Upper lobe of right lung (tissue), 1 donor: ENCODE results near the gene E2F8. TPM values are rescaled to one million over a fixed set of nuclear protein-coding genes. Genes with fewer than 3 reads are reported as not detected.
"Not testable (repeated sequence)": the region's sequence is repeated elsewhere in the genome, so short reads cannot be mapped to it uniquely, and the experiment has no call there.

Source experiments
- ATAC-seq: fragments of 200-7000 bp; cut with Tn5 transposase; one replicate; pipeline ENCODE4 v1.9.1; 2020; ENCODE audit warnings: mild to moderate bottlenecking, moderate library complexity
- DNase-seq: peaks from one replicate; pipeline ENCODE4 v3.0.0-alpha.2; 2020
- H3K27ac ChIP-seq: fragments of 200-600 bp; one replicate; pipeline ENCODE4 v1.8.0; 2022
- H3K27me3 ChIP-seq: fragments of 200-600 bp; one replicate; pipeline ENCODE4 v1.8.0; 2022; ENCODE audit warnings: mild to moderate bottlenecking
- H3K36me3 ChIP-seq: fragments of 200-600 bp; one replicate; pipeline ENCODE4 v1.8.0; 2022
- H3K4me1 ChIP-seq: fragments of 200-600 bp; one replicate; pipeline ENCODE4 v1.8.0; 2022
- H3K4me3 ChIP-seq: fragments of 200-600 bp; one replicate; pipeline ENCODE4 v1.8.0; 2022; ENCODE audit warnings: mild to moderate bottlenecking
- H3K9me3 ChIP-seq: fragments of 200-600 bp; one replicate; pipeline ENCODE4 v1.8.0; 2022
- CTCF ChIP-seq: fragments of 200-600 bp; IDR thresholded peaks from one replicate; pipeline ENCODE4 v1.8.0; 2022; ENCODE audit warnings: antibody characterized with exemption
- intact Hi-C: fragments of 100-400 bp; cut with DNase I; formaldehyde crosslinking; loops from one replicate; pipeline ENCODE4 v1.11.0; 2022
- total RNA-seq: library from RNA; stranded (reverse); fragmentation: NEBNext Ultra II Directional; extraction: Animal tissue kit (Norgen Biotek cat#: 25700); gene quantifications from one replicate; pipeline ENCODE4 v1.2.1, GENCODE V29; 2021
- donor health status: DM: no; HTN: yes; CAD: no; lungs with severe emphysema.

The E2F8 gene
- total RNA-seq, 1 donor from 2014 or later: 0.38 TPM

GRCh38 chr11:19259487-19260345 is 19.0 kb upstream of the E2F8 start:
- intact Hi-C loops: no loop called here
- H3K4me3 ChIP-seq: no peak overlapping the region
- H3K4me1 ChIP-seq: no peaks in the 10 kb centered on the region
- H3K27me3 ChIP-seq: no peaks in the 10 kb centered on the region
- no peaks in the 10 kb centered on the region for H3K9me3 ChIP-seq
- DNase-seq (peak; percentile 84), ATAC-seq (peak; percentile 96)
- TF ChIP-seq CTCF: peak; percentile 99
- no peak overlapping the region for H3K27ac ChIP-seq
- no peaks in the 10 kb centered on the region for H3K36me3 ChIP-seq

- Histone ChIP-seq H3K27ac (no peak overlapping the region), H3K27me3 (no peaks in the 10 kb centered on the region), H3K4me3 (no peak overlapping the region), H3K36me3 (no peaks in the 10 kb centered on the region), H3K4me1 (no peaks in the 10 kb centered on the region), H3K9me3 (no peaks in the 10 kb centered on the region)
- intact Hi-C loops: no loop called here
- TF ChIP-seq CTCF: no peak
- DNase-seq (no peak), ATAC-seq (no peak)
Measured at GRCh38 chr11:19258641-19259230, 18.0 kb upstream of the E2F8 start.

GRCh38 chr11:19254441-19254840 is 13.7 kb upstream of the E2F8 start:
- H3K4me3 ChIP-seq, DNase-seq, intact Hi-C loops, H3K27me3 ChIP-seq, ATAC-seq, H3K9me3 ChIP-seq, H3K27ac ChIP-seq, H3K4me1 ChIP-seq, H3K36me3 ChIP-seq: not testable (repeated sequence)

GRCh38 chr11:19253817-19254216 is 13.1 kb upstream of the E2F8 start:
- no peaks in the 10 kb centered on the region for H3K36me3 ChIP-seq
- H3K4me3 ChIP-seq: no peak overlapping the region
- TF ChIP-seq CTCF: no peak
- intact Hi-C loops: no loop called here
- ATAC-seq: no peak
- no peak for DNase-seq
- no peaks in the 10 kb centered on the region for H3K4me1 ChIP-seq
- H3K27me3 ChIP-seq: no peaks in the 10 kb centered on the region
- no peaks in the 10 kb centered on the region for H3K9me3 ChIP-seq
- no peak overlapping the region for H3K27ac ChIP-seq

- Histone ChIP-seq H3K4me3 (no peak overlapping the region), H3K27me3 (no peaks in the 10 kb centered on the region), H3K36me3 (no peaks in the 10 kb centered on the region), H3K27ac (no peak overlapping the region), H3K9me3 (no peaks in the 10 kb centered on the region), H3K4me1 (no peaks in the 10 kb centered on the region)
- DNase-seq: no peak
- intact Hi-C loops: no loop called here
- no peak for ATAC-seq
- no peak for TF ChIP-seq CTCF
Measured at GRCh38 chr11:19253153-19253745, 12.5 kb upstream of the E2F8 start.
